ENCODE results near the gene TOP3A.
A peak's percentile ranks its signal among the peaks of the same experiment; 100 is the strongest.

Gene TOP3A

GRCh38 chr17:18261146-18261515 lies 53.7 kb downstream of the TOP3A start:
- DNase-seq = no peak
- peak overlapping the region; percentile 68 for H3K4me3 ChIP-seq (ENCODE audit: low read depth, low read length)
- no peaks in the 10 kb centered on the region for H3K36me3 ChIP-seq
- no peaks in the 10 kb centered on the region for H3K27me3 ChIP-seq
- TF ChIP-seq CTCF (IDR thresholded peaks at IDR 0.05; ENCODE audit: low read depth, low read length) = no peak
- no peaks in the 10 kb centered on the region; the same call in 1 of the 2 replicates for H3K4me1 ChIP-seq
- no peaks in the 10 kb centered on the region for H3K9me3 ChIP-seq

- H3K4me1 ChIP-seq = no peaks in the 10 kb centered on the region; the same call in 1 of the 2 replicates
- no peaks in the 10 kb centered on the region for H3K9me3 ChIP-seq
- H3K4me3 ChIP-seq (ENCODE audit: low read depth, low read length) = peak within 1 kb of the TSS; percentile 68
- no peaks in the 10 kb centered on the region for H3K27me3 ChIP-seq
- no peaks in the 10 kb centered on the region for H3K36me3 ChIP-seq
- no peak for TF ChIP-seq CTCF (IDR thresholded peaks at IDR 0.05; ENCODE audit: low read depth, low read length)
- DNase-seq = peak; percentile 87
These were observed 54.3 kb downstream of the TOP3A start, which contains the start of gene MIEF2 for GRCh38 chr17:18260332-18261145. Gene MIEF2, plus strand, starts transcription at chr17:18260662. Its CDS starts 2,059 bp downstream, at chr17:18262721.

GRCh38 chr17:18259621-18260331 lies 55.0 kb downstream of the TOP3A start:
- DNase-seq = no peak
- Histone ChIP-seq H3K27me3 (no peaks in the 10 kb centered on the region), H3K4me3 (ENCODE audit: low read depth, low read length) (peak overlapping the region; percentile 68), H3K4me1 (no peaks in the 10 kb centered on the region; the same call in 1 of the 2 replicates), H3K9me3 (no peaks in the 10 kb centered on the region), H3K36me3 (no peaks in the 10 kb centered on the region)
- no peak for TF ChIP-seq CTCF (IDR thresholded peaks at IDR 0.05; ENCODE audit: low read depth, low read length)

- TF ChIP-seq CTCF (IDR thresholded peaks at IDR 0.05; ENCODE audit: low read depth, low read length) = no peak
- no peaks in the 10 kb centered on the region for H3K36me3 ChIP-seq
- peak within 1 kb of the TSS; percentile 70 for H3K4me3 ChIP-seq (ENCODE audit: low read depth, low read length)
- H3K9me3 ChIP-seq = no peaks in the 10 kb centered on the region
- DNase-seq = peak; percentile 30
- H3K27me3 ChIP-seq = no peaks in the 10 kb centered on the region
- H3K4me1 ChIP-seq = no peaks in the 10 kb centered on the region; the same call in 1 of the 2 replicates
These were observed 56.3 kb downstream of the TOP3A start, which contains the start of gene FLII for GRCh38 chr17:18258356-18259038. Gene FLII, minus strand, starts transcription at chr17:18258738. Its CDS starts 48 bp downstream, at chr17:18258690.

GRCh38 chr17:18257982-18258355 lies 56.8 kb downstream of the TOP3A start:
- peak overlapping the region; percentile 70 for H3K4me3 ChIP-seq (ENCODE audit: low read depth, low read length)
- peak; percentile 41 for DNase-seq
- no peaks in the 10 kb centered on the region for H3K27me3 ChIP-seq
- no peaks in the 10 kb centered on the region for H3K36me3 ChIP-seq
- H3K4me1 ChIP-seq = no peaks in the 10 kb centered on the region; the same call in 1 of the 2 replicates
- no peaks in the 10 kb centered on the region for H3K9me3 ChIP-seq
- TF ChIP-seq CTCF (IDR thresholded peaks at IDR 0.05; ENCODE audit: low read depth, low read length) = no peak

Measured in BE2C (cell line).